Liver (tissue), 9 donors: ENCODE data around the gene SLC5A2. TPM values are rescaled to one million over a fixed set of nuclear protein-coding genes. Genes with fewer than 3 reads are reported as not detected.

Source experiments
- DNase-seq: peaks from one replicate; pipeline ENCODE4 v3.0.0-alpha.2; 2017; ENCODE audit warnings: low spot score
- H3K27ac ChIP-seq, 2 donors: one replicate each; pipeline ENCODE4 v1.7.0; 2013; ENCODE audit warnings: inconsistent platforms in 2 of 2, low read length in 2 of 2, control low read depth in 1 of 2, low read depth in 1 of 2, mild to moderate bottlenecking in 1 of 2
- H3K27me3 ChIP-seq, 4 donors: one replicate each; pipeline versions ENCODE4 v1.6.1 to v1.7.0; 2013; ENCODE audit warnings: low read length in 3 of 4, inconsistent platforms in 1 of 4, mild to moderate bottlenecking in 1 of 4, moderate library complexity in 1 of 4; ENCODE audit not compliant: control insufficient read depth in 4 of 4, insufficient read depth in 4 of 4
- H3K36me3 ChIP-seq, 4 donors: one replicate each; pipeline versions ENCODE4 v1.6.1 to v1.7.0; 2013; ENCODE audit warnings: low read length in 3 of 4, mild to moderate bottlenecking in 3 of 4, low read depth in 1 of 4, moderate library complexity in 1 of 4; ENCODE audit not compliant: control insufficient read depth in 4 of 4, insufficient read depth in 3 of 4
- H3K4me1 ChIP-seq, 4 donors: one replicate each; pipeline versions ENCODE4 v1.6.1 to v1.7.0; 2013; ENCODE audit warnings: low read length in 3 of 4, mild to moderate bottlenecking in 3 of 4, moderate library complexity in 1 of 4; ENCODE audit not compliant: control insufficient read depth in 4 of 4, insufficient read depth in 4 of 4
- H3K4me3 ChIP-seq, 3 donors: one replicate each; pipeline versions ENCODE4 v1.6.1 to v1.7.0; 2013; ENCODE audit warnings: low read length in 3 of 3, control low read depth in 1 of 3, low read depth in 1 of 3, mild to moderate bottlenecking in 1 of 3
- H3K9ac ChIP-seq, 2 donors: one replicate each; pipeline ENCODE4 v1.7.0; 2013; ENCODE audit warnings: low read length in 2 of 2, mild to moderate bottlenecking in 2 of 2, moderate library complexity in 2 of 2, control low read depth in 1 of 2, low read depth in 1 of 2
- H3K9me3 ChIP-seq, 4 donors: one replicate each; pipeline versions ENCODE4 v1.6.1 to v1.7.0; 2013; ENCODE audit warnings: low read length in 3 of 4; ENCODE audit not compliant: control insufficient read depth in 4 of 4
- EGR1 ChIP-seq, 2 donors: IDR thresholded peaks; 2 replicates each; pipeline ENCODE4 v1.6.1; 2016 to 2018; ENCODE audit warnings: antibody characterized with exemption in 2 of 2, low read depth in 2 of 2
- FOXA1 ChIP-seq: IDR thresholded peaks from 2 replicates; pipeline ENCODE4 v1.6.1; 2016; ENCODE audit warnings: antibody characterized with exemption
- FOXA2 ChIP-seq: IDR thresholded peaks from 2 replicates; pipeline ENCODE4 v1.6.1; 2016; ENCODE audit warnings: antibody characterized with exemption
- GABPA ChIP-seq, 2 donors: IDR thresholded peaks in 1 of 2; conservative IDR thresholded peaks in 1 of 2; 2 replicates each; pipeline ENCODE4 v1.6.1; 2016; ENCODE audit warnings: antibody characterized with exemption in 2 of 2, mild to moderate bottlenecking in 1 of 2, moderate library complexity in 1 of 2
- HNF4A ChIP-seq, 2 donors: conservative IDR thresholded peaks; 2 replicates each; pipeline ENCODE4 v1.6.1; 2016; ENCODE audit warnings: antibody characterized with exemption in 2 of 2, mild to moderate bottlenecking in 2 of 2
- HNF4G ChIP-seq: IDR thresholded peaks from 2 replicates; pipeline ENCODE4 v1.6.1; 2016; ENCODE audit warnings: antibody characterized with exemption
- JUND ChIP-seq, 2 donors: IDR thresholded peaks; 2 replicates each; pipeline ENCODE4 v1.6.1; 2016; ENCODE audit warnings: antibody characterized with exemption in 2 of 2
- NR2F2 ChIP-seq: IDR thresholded peaks from 2 replicates; pipeline ENCODE4 v1.6.1; 2016; ENCODE audit warnings: antibody characterized with exemption
- RAD21 ChIP-seq, 2 donors: IDR thresholded peaks; 2 replicates each; pipeline ENCODE4 v1.6.1; 2016; ENCODE audit warnings: antibody characterized with exemption in 2 of 2, mild to moderate bottlenecking in 2 of 2
- RXRA ChIP-seq, 2 donors: IDR thresholded peaks; 2 replicates each; pipeline ENCODE4 v1.6.1; 2017 to 2018; ENCODE audit warnings: antibody characterized with exemption in 2 of 2, mild to moderate bottlenecking in 1 of 2
- YY1 ChIP-seq: IDR thresholded peaks from 2 replicates; pipeline ENCODE4 v1.6.1; 2016; ENCODE audit warnings: antibody characterized with exemption, mild to moderate bottlenecking
- WGBS: extraction: QIAGEN DNeasy Blood & Tissue Kit; methylation state at CpG from one replicate; pipeline ENCODE4 v1.1.7; 2013; 5-methylcytosine and 5-hydroxymethylcytosine counted together
- polyA plus RNA-seq, 2 donors: library from polyadenylated mRNA; stranded (reverse) in 1 of 2; unstranded in 1 of 2; fragments of 200-250 nt in 1 of 2; fragments of >200 nt in 1 of 2; fragmentation: Nextera tagmentation in 1 of 2; extraction: Ambion mirVana in 1 of 2; gene quantifications; one replicate each; pipeline versions ENCODE4 v1.2.1 to v1.2.3, GENCODE V29; 2013 to 2015
- total RNA-seq, 2 donors: library from RNA; depleted of rRNA; stranded (reverse); fragments of >200 nt; gene quantifications; one replicate each; pipeline ENCODE4 v1.2.3, GENCODE V29; 2014
- TF ChIP-seq, protein P1 (sequence below): IDR thresholded peaks from 2 replicates; pipeline ENCODE4 v1.6.1; 2016; ENCODE audit warnings: antibody characterized with exemption, mild to moderate bottlenecking
- TF ChIP-seq, protein P2 (sequence below): IDR thresholded peaks from 2 replicates; pipeline ENCODE4 v1.6.1; 2016; ENCODE audit warnings: antibody characterized with exemption
- TF ChIP-seq, protein P3 (sequence below): IDR thresholded peaks from 2 replicates; pipeline ENCODE4 v1.6.1; 2016; ENCODE audit warnings: antibody characterized with exemption
- TF ChIP-seq, protein P4 (sequence below): fragments of 150-350 bp; IDR thresholded peaks from 2 replicates; pipeline ENCODE4 v1.5.1; 2017; ENCODE audit warnings: improper control_type of control experiment, low read depth, low read length; ENCODE audit not compliant: missing input control
- TF ChIP-seq, protein P5 (sequence below): IDR thresholded peaks from 2 replicates; pipeline ENCODE4 v1.6.1; 2016; ENCODE audit warnings: antibody characterized with exemption
- donor health status: healthy.
- donor health status: healthy.
- donor health status: healthy.
- donor health status: healthy.
- donor health status: healthy.

Gene SLC5A2
- total and polyA plus RNA-seq, 4 donors: 0.14 to 8.1 (median 0.93) TPM; not detected in 1

DNA sequence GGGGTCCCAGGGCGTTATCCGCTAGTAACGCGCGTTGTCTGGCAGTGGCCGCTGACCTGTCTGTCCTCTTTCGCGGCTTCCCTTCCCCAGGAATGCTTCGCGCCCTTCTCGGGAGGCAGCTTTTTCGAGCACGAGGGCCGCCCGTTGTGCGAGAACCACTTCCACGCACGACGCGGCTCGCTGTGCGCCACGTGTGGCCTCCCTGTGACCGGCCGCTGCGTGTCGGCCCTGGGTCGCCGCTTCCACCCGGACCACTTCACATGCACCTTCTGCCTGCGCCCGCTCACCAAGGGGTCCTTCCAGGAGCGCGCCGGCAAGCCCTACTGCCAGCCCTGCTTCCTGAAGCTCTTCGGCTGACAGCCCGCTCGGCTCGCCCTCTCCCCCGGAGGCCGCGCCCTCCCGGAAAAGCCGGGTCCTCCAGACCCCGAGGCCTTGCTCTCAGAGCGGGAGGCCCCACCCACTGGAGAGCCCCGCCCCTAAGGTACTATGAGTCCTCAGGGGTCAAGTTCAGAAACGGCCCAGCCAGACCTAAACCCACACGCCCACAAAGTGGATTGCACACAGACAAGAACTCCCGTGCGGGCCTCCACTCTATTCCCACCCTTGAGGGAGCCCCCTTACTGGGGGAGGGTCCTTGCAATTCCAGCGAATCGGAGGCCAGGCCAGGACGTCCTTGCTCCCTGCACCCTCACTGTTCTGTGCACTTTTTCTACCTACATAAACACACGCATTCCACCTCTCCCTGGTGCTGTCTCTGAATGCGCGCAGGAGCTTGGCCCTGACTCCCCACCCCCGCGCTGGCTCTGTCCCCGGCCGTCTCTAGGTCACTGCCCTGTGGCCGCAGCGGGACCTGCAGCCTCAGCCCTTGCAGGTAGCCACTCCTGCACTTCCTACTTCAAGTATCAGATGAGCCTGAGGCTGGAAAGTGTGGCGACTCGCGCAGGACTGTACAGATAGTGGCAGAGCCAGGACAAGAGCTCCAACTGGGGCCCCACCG is 5.4 kb upstream of the SLC5A2 start (continued):
- TF ChIP-seq, protein P1, sequence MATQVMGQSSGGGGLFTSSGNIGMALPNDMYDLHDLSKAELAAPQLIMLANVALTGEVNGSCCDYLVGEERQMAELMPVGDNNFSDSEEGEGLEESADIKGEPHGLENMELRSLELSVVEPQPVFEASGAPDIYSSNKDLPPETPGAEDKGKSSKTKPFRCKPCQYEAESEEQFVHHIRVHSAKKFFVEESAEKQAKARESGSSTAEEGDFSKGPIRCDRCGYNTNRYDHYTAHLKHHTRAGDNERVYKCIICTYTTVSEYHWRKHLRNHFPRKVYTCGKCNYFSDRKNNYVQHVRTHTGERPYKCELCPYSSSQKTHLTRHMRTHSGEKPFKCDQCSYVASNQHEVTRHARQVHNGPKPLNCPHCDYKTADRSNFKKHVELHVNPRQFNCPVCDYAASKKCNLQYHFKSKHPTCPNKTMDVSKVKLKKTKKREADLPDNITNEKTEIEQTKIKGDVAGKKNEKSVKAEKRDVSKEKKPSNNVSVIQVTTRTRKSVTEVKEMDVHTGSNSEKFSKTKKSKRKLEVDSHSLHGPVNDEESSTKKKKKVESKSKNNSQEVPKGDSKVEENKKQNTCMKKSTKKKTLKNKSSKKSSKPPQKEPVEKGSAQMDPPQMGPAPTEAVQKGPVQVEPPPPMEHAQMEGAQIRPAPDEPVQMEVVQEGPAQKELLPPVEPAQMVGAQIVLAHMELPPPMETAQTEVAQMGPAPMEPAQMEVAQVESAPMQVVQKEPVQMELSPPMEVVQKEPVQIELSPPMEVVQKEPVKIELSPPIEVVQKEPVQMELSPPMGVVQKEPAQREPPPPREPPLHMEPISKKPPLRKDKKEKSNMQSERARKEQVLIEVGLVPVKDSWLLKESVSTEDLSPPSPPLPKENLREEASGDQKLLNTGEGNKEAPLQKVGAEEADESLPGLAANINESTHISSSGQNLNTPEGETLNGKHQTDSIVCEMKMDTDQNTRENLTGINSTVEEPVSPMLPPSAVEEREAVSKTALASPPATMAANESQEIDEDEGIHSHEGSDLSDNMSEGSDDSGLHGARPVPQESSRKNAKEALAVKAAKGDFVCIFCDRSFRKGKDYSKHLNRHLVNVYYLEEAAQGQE: no peak

DNA sequence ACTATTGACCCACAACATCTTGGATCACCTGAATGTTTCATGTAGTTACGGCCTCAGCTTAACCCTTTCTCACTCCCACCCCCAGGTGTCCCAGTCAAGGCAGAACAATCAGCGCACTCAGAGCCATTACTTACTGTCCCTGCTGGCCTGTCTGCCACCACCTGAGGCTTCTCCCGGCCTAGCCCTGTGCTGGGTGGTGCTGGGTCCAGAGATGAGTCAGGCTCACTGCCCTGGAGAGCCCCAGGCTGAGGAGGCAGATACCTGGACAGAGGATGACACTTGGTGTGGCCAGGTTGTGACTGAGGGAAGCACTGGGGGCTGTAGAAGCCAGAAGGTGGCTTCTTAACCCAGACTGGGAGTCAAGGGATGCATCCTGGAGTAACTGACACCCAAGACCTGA is 4.0 kb upstream of the SLC5A2 start:
- 92% methylated on average over 3 of the region's 3 CpGs for WGBS
- H3K4me1 ChIP-seq: peaks cover 3 to 21% (median 14%) of the 10 kb centered on the region in 4 donors

More for the DNA sequence above, 4.0 kb upstream of the SLC5A2 start:
- Histone ChIP-seq H3K9ac (no peak overlapping the region), H3K9me3 (no peaks in the 10 kb centered on the region), H3K27me3 (no peaks in the 10 kb centered on the region), H3K27ac (no peak overlapping the region), H3K4me3 (no peak overlapping the region), H3K36me3 (no peaks in the 10 kb centered on the region)
- no peak for DNase-seq
- TF ChIP-seq HNF4G (no peak), RXRA (IDR thresholded peaks at IDR 0.05) (no peak), JUND (IDR thresholded peaks at IDR 0.05) (no peak), FOXA2 (no peak), YY1 (no peak), NR2F2 (no peak), FOXA1 (no peak), GABPA (IDR thresholded peaks at IDR 0.05 in 1 of 2, conservative IDR thresholded peaks at IDR 0.05 in 1 of 2) (no peak), HNF4A (conservative IDR thresholded peaks at IDR 0.05) (no peak), EGR1 (IDR thresholded peaks at IDR 0.05; ENCODE audit: low read depth in 2 of 2) (no peak), RAD21 (IDR thresholded peaks at IDR 0.05) (no peak)
- TF ChIP-seq, protein P2, sequence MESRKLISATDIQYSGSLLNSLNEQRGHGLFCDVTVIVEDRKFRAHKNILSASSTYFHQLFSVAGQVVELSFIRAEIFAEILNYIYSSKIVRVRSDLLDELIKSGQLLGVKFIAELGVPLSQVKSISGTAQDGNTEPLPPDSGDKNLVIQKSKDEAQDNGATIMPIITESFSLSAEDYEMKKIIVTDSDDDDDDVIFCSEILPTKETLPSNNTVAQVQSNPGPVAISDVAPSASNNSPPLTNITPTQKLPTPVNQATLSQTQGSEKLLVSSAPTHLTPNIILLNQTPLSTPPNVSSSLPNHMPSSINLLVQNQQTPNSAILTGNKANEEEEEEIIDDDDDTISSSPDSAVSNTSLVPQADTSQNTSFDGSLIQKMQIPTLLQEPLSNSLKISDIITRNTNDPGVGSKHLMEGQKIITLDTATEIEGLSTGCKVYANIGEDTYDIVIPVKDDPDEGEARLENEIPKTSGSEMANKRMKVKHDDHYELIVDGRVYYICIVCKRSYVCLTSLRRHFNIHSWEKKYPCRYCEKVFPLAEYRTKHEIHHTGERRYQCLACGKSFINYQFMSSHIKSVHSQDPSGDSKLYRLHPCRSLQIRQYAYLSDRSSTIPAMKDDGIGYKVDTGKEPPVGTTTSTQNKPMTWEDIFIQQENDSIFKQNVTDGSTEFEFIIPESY: no peak
- TF ChIP-seq, protein P1: no peak
- TF ChIP-seq, protein P3, sequence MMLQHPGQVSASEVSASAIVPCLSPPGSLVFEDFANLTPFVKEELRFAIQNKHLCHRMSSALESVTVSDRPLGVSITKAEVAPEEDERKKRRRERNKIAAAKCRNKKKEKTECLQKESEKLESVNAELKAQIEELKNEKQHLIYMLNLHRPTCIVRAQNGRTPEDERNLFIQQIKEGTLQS: no peak
- TF ChIP-seq, protein P4, sequence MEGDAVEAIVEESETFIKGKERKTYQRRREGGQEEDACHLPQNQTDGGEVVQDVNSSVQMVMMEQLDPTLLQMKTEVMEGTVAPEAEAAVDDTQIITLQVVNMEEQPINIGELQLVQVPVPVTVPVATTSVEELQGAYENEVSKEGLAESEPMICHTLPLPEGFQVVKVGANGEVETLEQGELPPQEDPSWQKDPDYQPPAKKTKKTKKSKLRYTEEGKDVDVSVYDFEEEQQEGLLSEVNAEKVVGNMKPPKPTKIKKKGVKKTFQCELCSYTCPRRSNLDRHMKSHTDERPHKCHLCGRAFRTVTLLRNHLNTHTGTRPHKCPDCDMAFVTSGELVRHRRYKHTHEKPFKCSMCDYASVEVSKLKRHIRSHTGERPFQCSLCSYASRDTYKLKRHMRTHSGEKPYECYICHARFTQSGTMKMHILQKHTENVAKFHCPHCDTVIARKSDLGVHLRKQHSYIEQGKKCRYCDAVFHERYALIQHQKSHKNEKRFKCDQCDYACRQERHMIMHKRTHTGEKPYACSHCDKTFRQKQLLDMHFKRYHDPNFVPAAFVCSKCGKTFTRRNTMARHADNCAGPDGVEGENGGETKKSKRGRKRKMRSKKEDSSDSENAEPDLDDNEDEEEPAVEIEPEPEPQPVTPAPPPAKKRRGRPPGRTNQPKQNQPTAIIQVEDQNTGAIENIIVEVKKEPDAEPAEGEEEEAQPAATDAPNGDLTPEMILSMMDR: no peak
- TF ChIP-seq, protein P5, sequence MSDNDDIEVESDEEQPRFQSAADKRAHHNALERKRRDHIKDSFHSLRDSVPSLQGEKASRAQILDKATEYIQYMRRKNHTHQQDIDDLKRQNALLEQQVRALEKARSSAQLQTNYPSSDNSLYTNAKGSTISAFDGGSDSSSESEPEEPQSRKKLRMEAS: no peak
